Smooth muscle cell (in vitro differentiated cells): ENCODE data around the gene VWA8. TPM values are rescaled to one million over a fixed set of nuclear protein-coding genes. Genes with fewer than 3 reads are reported as not detected.
"Not testable (repeated sequence)": the region's sequence is repeated elsewhere in the genome, so short reads cannot be mapped to it uniquely, and the experiment has no call there.

Experiments
- DNase-seq: peaks from one replicate; lab custom pipeline; 2025; ENCODE audit not compliant: unreplicated experiment; lab: John Stamatoyannopoulos, UW
- H2AFZ ChIP-seq: fragments of 200-600 bp; sonication (generic); 2 replicates; pipeline ENCODE4 v1.6.0; 2016; ENCODE audit warnings: antibody characterized with exemption, low read depth, mild to moderate bottlenecking
- H3F3A ChIP-seq: fragments of 200-600 bp; sonication (generic); 2 replicates; pipeline ENCODE4 v1.6.0; 2017; ENCODE audit warnings: antibody characterized with exemption, low read depth
- H3K27ac ChIP-seq: fragments of 200-600 bp; sonication (generic); 2 replicates; pipeline ENCODE4 v1.5.1; 2016; ENCODE audit warnings: low read depth, mild to moderate bottlenecking
- H3K27me3 ChIP-seq: fragments of 200-600 bp; sonication (generic); 2 replicates; pipeline ENCODE4 v1.6.1; 2016; ENCODE audit warnings: low read depth, mild to moderate bottlenecking
- H3K36me3 ChIP-seq: fragments of 200-600 bp; sonication (generic); 2 replicates; pipeline ENCODE4 v1.5.1; 2016; ENCODE audit warnings: low read depth
- H3K4me1 ChIP-seq: fragments of 200-600 bp; sonication (generic); 2 replicates; pipeline ENCODE4 v1.5.1; 2016; ENCODE audit warnings: low read depth
- H3K4me2 ChIP-seq: fragments of 200-600 bp; sonication (generic); 2 replicates; pipeline ENCODE4 v1.6.0; 2016; ENCODE audit warnings: mild to moderate bottlenecking
- H3K4me3 ChIP-seq: fragments of 200-600 bp; sonication (generic); 2 replicates; pipeline ENCODE4 v1.5.1; 2016; ENCODE audit warnings: mild to moderate bottlenecking
- H3K79me2 ChIP-seq: fragments of 200-600 bp; sonication (generic); 2 replicates; pipeline ENCODE4 v1.6.0; 2016; ENCODE audit warnings: low read depth, mild to moderate bottlenecking
- H3K9ac ChIP-seq: fragments of 200-600 bp; sonication (generic); 2 replicates; pipeline ENCODE4 v1.6.0; 2016; ENCODE audit warnings: low read depth
- H3K9me3 ChIP-seq: fragments of 200-600 bp; sonication (generic); replicated peaks from 2 replicates; pipeline ENCODE4 v1.5.1; 2016; ENCODE audit warnings: low read depth
- H4K20me1 ChIP-seq: fragments of 200-600 bp; sonication (generic); 2 replicates; pipeline ENCODE4 v1.6.0; 2016; ENCODE audit warnings: low read depth
- WGBS: methylation state at CpG from one replicate; pipeline ENCODE4 v1.1.7; 2016; ENCODE audit warnings: low lambda C conversion rate; 5-methylcytosine and 5-hydroxymethylcytosine counted together
- polyA plus RNA-seq: library from polyadenylated mRNA; unstranded; fragments of >200 nt; fragmentation: Nextera tagmentation; extraction: Ambion mirVana; gene quantifications from 2 replicates; pipeline ENCODE4 v1.2.1, GENCODE V29; 2016
- total RNA-seq: library from RNA; depleted of rRNA; stranded (reverse); fragments of >200 nt; gene quantifications from 2 replicates; pipeline ENCODE4 v1.2.3, GENCODE V29; 2014
- TF ChIP-seq, protein P1 (sequence below): fragments of 200-600 bp; sonication (generic); IDR thresholded peaks from 2 replicates; pipeline ENCODE4 v1.5.1; 2017; ENCODE audit warnings: borderline replicate concordance, mild to moderate bottlenecking, antibody characterized with exemption; ENCODE audit not compliant: insufficient read depth, poor library complexity, severe bottlenecking

VWA8 gene
- total and polyA plus RNA-seq, 2 experiments from 2014 or later: 2.6 to 14.4 TPM

DNA sequence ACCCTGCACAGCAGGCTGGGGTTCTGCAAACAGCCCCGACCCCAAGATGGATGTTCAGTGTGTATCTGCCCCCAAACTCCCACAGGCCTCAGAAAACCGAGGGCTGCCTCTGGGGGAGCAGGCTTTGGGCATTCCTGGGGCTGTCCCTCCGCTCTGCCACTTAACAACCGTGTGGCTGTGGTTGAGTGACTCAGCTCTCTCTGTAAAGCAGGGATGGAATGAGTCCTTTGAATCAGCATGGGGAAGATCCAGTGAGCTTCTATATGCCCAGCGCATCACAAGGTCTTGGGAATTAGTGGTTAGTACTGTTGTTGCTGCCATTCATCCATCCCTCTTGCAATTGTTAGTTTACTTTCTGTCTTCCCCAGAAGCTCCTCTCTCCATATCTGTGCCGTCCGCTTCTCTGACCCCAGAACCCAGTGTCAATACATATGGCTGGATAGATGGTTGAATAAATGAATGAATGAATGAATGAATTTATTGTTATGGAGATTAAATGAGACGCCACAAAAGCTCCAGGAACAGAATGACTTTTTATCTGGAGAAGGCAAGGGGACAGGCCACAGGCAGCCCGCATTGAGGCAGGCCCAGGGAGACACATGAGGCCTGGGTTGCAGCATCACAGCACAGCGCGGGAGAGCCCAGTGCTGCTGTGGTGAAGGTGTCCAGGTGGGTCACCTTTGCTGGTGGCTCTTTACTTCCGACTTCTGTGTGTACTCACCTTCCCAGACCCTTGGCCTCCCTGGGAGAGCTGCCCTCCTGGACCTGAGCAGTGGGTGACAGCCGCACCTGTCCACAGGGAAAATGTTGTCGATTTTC lies 414.3 kb downstream of the VWA8 start:
- Histone ChIP-seq H2AFZ (no peak overlapping the region), H3K36me3 (no peaks in the 10 kb centered on the region), H3K9ac (peak overlapping the region; percentile 19), H3K27me3 (no peaks in the 10 kb centered on the region), H4K20me1 (no peaks in the 10 kb centered on the region), H3K9me3 (no peaks in the 10 kb centered on the region), H3K27ac (peak overlapping the region; percentile 72), H3K79me2 (no peaks in the 10 kb centered on the region), H3K4me2 (peak overlapping the region; percentile 42), H3K4me1 (no peaks in the 10 kb centered on the region), H3F3A (peaks cover 5% of the 10 kb centered on the region), H3K4me3 (no peak overlapping the region)
- peak; percentile 6 for DNase-seq
- 53% methylated on average over 14 of the region's 14 CpGs for WGBS
- TF ChIP-seq, protein P1, sequence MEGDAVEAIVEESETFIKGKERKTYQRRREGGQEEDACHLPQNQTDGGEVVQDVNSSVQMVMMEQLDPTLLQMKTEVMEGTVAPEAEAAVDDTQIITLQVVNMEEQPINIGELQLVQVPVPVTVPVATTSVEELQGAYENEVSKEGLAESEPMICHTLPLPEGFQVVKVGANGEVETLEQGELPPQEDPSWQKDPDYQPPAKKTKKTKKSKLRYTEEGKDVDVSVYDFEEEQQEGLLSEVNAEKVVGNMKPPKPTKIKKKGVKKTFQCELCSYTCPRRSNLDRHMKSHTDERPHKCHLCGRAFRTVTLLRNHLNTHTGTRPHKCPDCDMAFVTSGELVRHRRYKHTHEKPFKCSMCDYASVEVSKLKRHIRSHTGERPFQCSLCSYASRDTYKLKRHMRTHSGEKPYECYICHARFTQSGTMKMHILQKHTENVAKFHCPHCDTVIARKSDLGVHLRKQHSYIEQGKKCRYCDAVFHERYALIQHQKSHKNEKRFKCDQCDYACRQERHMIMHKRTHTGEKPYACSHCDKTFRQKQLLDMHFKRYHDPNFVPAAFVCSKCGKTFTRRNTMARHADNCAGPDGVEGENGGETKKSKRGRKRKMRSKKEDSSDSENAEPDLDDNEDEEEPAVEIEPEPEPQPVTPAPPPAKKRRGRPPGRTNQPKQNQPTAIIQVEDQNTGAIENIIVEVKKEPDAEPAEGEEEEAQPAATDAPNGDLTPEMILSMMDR: no peak

DNA sequence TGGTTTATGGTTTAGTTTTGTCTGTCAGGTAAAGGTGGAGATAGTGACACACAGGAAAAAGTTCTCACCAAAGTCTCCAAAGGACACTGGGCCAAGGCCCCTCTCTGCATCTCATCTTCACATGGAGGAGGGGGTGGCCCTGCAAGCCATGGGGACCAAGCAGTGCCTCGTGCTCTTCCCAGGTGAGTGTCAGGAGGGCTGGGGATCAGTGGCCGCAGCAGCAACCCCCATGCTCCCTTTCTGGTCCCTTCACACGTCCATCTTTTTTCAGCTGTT lies 415.5 kb downstream of the VWA8 start:
- H3F3A ChIP-seq: peaks cover 5% of the 10 kb centered on the region
- no peak overlapping the region for H2AFZ ChIP-seq
- H3K4me2 ChIP-seq: no peak overlapping the region
- no peak overlapping the region for H3K27ac ChIP-seq
- H3K27me3 ChIP-seq: no peaks in the 10 kb centered on the region
- WGBS: 56% methylated on average over 3 of the region's 3 CpGs
- TF ChIP-seq, protein P1: no peak
- no peaks in the 10 kb centered on the region for H3K36me3 ChIP-seq
- no peak for DNase-seq
- H3K79me2 ChIP-seq: no peaks in the 10 kb centered on the region
- H3K4me3 ChIP-seq: no peak overlapping the region
- no peaks in the 10 kb centered on the region for H3K4me1 ChIP-seq
- H4K20me1 ChIP-seq: no peaks in the 10 kb centered on the region
- no peak overlapping the region for H3K9ac ChIP-seq
- H3K9me3 ChIP-seq: no peaks in the 10 kb centered on the region

DNA sequence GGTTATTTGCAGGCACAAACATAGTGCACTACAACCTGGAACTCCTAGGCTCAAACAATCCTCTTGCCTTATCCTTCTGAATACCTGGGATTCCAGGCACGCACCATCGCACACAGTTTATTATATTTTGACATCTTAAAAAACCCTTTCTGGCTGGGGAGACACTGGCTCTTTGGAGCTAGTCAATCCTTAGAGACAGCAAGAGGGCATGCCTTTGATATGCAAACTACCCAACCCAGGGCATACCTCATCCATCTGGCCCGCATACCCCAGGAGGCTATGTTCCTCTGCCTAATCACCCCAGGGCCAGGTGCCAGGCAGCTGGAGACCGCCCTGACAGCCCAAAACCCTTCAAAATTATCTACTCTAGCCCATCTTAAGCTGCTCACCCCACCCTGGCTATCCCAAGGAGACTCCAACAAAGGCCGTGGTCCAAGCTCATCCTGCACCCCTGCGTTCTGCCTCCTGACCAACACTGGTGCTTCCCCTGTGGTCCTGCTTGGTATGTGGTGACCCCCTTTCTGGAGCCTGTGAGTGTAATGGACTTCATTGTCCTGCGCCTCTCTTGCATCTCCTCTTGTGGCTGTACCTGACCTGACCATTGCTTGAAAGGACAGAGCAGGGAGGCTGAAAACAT lies 417.1 kb downstream of the VWA8 start:
- Histone ChIP-seq H3K27me3 (no peaks in the 10 kb centered on the region), H3K4me1 (no peaks in the 10 kb centered on the region), H2AFZ (no peak overlapping the region), H3K9ac (no peak overlapping the region), H3K4me3 (no peak overlapping the region), H3K9me3 (no peaks in the 10 kb centered on the region), H3K4me2 (no peak overlapping the region), H3K36me3 (no peaks in the 10 kb centered on the region), H3K27ac (no peak overlapping the region), H3F3A (peaks cover 5% of the 10 kb centered on the region), H3K79me2 (no peaks in the 10 kb centered on the region), H4K20me1 (no peaks in the 10 kb centered on the region)
- WGBS: 95% methylated on average over 7 of the region's 7 CpGs
- no peak for DNase-seq
- TF ChIP-seq, protein P1: no peak

DNA sequence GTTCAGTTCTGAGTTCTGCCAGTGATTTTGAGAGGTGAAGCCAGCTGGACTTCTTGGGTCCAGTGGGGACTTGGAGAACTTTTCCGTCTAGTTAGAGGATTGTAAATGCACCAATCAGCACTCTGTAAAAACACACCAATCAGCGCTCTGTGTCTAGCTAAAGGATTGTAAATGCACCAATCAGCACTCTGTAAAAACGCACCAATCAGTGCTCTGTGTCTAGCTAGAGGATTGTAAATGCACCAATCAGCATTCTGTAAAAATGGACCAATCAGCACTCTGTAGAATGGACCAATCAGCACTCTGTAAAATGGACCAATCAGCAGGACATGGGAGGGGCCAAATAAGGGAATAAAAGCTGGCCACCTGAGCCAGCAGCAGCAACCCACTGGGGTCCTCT lies 418.1 kb downstream of the VWA8 start:
- H3K4me2 ChIP-seq, DNase-seq, H2AFZ ChIP-seq, H3K9ac ChIP-seq, H3K27ac ChIP-seq, H4K20me1 ChIP-seq, H3F3A ChIP-seq, H3K9me3 ChIP-seq, H3K36me3 ChIP-seq, H3K4me3 ChIP-seq, H3K4me1 ChIP-seq, H3K79me2 ChIP-seq, H3K27me3 ChIP-seq: not testable (repeated sequence)
- WGBS: 96% methylated on average over 3 of the region's 3 CpGs
